Neural progenitor cell (in vitro differentiated cells): Measurements from ENCODE around the gene PARD3B.

Experiments
- CTCF ChIP-seq: fragments of 200-600 bp; sonication (generic); IDR thresholded peaks from 2 replicates; pipeline ENCODE4 v1.5.1; 2017; ENCODE audit warnings: antibody characterized with exemption, mild to moderate bottlenecking
- EZH2 ChIP-seq: fragments of 200-600 bp; sonication (generic); IDR thresholded peaks from 2 replicates; pipeline ENCODE4 v1.6.1; 2017; ENCODE audit warnings: antibody characterized with exemption, mild to moderate bottlenecking, moderate library complexity
- EZH2phosphoT487 ChIP-seq: fragments of 200-600 bp; sonication (generic); IDR thresholded peaks from 2 replicates; pipeline ENCODE4 v1.6.1; 2017; ENCODE audit warnings: antibody characterized with exemption

DNA sequence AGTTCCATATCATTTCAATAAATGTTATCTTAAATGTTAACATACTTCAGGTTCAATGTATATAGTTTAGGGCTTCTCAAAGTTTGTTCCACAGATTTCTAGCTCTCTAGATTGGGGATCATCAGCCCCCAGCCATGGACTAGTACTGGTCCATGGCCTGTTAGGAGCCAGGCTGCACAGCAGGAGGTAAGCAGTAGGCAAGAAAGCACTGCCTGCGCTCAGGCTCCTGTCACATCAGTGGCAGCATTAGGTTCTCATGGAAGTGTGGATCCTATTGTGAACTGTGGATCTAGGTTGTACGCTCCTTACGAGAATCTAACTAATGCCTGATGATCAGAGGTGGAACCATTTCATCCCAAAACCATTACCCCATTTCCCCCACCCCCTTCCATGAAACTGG lies 531.1 kb downstream of the PARD3B start:
- no peak for TF ChIP-seq CTCF
- TF ChIP-seq EZH2, result no peak
- no peak for TF ChIP-seq EZH2phosphoT487
